ENCODE data around the gene LAMA2. TPM values are rescaled to one million over a fixed set of nuclear protein-coding genes. Genes with fewer than 3 reads are reported as not detected.

Gene LAMA2
- total RNA-seq, 1 donor from 2014 or later, result 18.0 TPM

DNA sequence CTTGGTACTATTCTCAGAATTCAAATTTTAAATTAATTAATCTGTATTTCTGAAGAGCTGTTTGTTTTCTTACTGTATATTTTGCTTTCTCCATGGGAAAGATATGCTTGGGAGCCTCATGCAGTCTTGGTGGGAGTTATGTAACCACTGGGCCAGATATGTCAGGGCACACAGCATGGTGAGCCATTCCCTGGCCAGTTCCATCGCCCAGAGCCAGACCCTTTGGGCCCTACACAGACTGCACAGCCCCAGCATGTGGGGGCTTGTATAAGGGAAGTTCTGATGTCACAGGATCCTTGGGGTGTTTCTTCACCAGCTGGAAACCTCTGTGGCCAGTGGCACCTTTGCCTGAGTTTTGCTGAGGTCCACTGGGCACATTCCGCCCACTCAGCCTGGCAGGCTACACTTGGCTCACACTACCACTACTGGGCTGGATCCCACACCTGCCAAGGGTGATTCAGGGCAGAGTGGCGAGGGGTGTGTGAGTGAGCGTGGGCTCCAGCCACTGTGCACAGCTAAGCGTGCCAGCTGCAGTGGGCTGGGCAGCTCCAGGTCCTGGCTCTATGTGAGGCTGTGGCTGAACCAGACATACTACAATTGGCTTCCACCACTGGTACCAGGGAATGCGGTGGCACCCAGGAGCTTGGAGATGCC lies 533.5 kb downstream of the LAMA2 start:
- H3K27me3 Mint-ChIP-seq (ENCODE audit: unreplicated experiment), result peaks cover 3% of the 10 kb centered on the region
- no peaks in the 10 kb centered on the region for H3K4me1 Mint-ChIP-seq (ENCODE audit: unreplicated experiment)
- H3K36me3 Mint-ChIP-seq (ENCODE audit: unreplicated experiment), result no peaks in the 10 kb centered on the region
- H3K9me3 Mint-ChIP-seq (ENCODE audit: unreplicated experiment), result no peaks in the 10 kb centered on the region
- TF ChIP-seq, protein P1, sequence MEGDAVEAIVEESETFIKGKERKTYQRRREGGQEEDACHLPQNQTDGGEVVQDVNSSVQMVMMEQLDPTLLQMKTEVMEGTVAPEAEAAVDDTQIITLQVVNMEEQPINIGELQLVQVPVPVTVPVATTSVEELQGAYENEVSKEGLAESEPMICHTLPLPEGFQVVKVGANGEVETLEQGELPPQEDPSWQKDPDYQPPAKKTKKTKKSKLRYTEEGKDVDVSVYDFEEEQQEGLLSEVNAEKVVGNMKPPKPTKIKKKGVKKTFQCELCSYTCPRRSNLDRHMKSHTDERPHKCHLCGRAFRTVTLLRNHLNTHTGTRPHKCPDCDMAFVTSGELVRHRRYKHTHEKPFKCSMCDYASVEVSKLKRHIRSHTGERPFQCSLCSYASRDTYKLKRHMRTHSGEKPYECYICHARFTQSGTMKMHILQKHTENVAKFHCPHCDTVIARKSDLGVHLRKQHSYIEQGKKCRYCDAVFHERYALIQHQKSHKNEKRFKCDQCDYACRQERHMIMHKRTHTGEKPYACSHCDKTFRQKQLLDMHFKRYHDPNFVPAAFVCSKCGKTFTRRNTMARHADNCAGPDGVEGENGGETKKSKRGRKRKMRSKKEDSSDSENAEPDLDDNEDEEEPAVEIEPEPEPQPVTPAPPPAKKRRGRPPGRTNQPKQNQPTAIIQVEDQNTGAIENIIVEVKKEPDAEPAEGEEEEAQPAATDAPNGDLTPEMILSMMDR (IDR thresholded peaks at IDR 0.05), result no peak
- H3K27ac Mint-ChIP-seq (ENCODE audit: unreplicated experiment), result no peak overlapping the region
- no peak for DNase-seq (ENCODE audit: extremely low spot score, unreplicated experiment)
- H3K4me3 Mint-ChIP-seq (ENCODE audit: unreplicated experiment), result no peak overlapping the region

DNA sequence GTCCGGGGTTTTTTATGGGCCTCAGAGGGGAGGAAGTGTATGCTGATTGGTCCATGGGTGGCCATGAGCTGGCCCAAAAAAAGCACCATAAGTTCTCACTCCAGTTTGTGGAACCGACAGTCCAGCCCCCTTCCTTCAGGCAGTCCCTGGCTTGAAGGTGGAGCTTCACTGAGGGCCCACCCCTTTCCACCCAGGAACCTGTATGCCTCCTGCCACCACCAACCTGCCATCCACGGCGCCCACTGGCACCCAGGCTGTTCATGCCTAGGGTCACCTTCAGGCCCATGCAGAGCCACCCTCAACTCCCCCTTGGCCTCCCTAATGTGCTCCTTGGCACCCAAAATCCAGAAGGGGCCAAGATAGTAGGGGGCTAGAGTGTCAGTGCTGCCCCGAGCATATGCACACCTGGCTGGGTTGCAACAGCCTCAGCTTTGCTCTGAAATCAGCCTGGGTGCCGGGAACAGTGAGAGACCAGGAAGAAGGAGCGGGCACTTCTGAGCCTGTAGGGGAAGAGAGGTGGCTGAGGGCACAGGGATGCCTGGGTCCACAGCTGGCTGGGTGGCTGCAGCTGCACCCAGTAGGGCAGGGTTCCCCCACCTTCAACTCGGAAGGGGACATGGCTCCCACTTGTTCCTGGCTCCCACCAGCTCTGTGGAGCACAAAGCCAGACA lies 534.6 kb downstream of the LAMA2 start:
- no peak overlapping the region for H3K27ac Mint-ChIP-seq (ENCODE audit: unreplicated experiment)
- peaks cover 3% of the 10 kb centered on the region for H3K27me3 Mint-ChIP-seq (ENCODE audit: unreplicated experiment)
- no peaks in the 10 kb centered on the region for H3K4me1 Mint-ChIP-seq (ENCODE audit: unreplicated experiment)
- H3K36me3 Mint-ChIP-seq (ENCODE audit: unreplicated experiment), result no peaks in the 10 kb centered on the region
- no peak for DNase-seq (ENCODE audit: extremely low spot score, unreplicated experiment)
- H3K9me3 Mint-ChIP-seq (ENCODE audit: unreplicated experiment), result no peaks in the 10 kb centered on the region
- no peak overlapping the region for H3K4me3 Mint-ChIP-seq (ENCODE audit: unreplicated experiment)
- TF ChIP-seq, protein P1 (IDR thresholded peaks at IDR 0.05), result no peak

DNA sequence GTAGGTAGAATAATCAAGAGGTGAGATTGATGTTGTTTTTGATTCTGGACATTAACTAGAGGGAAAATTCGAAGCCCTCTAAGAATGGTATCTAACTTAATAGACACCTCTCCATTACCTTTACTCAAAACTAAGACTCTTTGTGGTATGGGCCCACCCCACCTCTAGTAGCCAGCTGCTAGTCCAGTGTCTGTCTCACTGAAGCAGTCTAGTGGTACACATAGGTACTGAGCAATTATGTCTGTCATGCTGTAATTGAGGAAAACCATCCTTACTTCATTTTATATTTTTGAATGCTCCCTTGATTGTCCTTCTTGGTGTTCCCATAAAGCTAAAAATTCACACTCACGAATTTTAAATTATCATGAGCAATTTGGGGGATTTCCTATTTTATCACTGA lies 536.4 kb downstream of the LAMA2 start:
- no peaks in the 10 kb centered on the region for H3K9me3 Mint-ChIP-seq (ENCODE audit: unreplicated experiment)
- no peak for DNase-seq (ENCODE audit: extremely low spot score, unreplicated experiment)
- TF ChIP-seq, protein P1 (IDR thresholded peaks at IDR 0.05), result no peak
- H3K36me3 Mint-ChIP-seq (ENCODE audit: unreplicated experiment), result no peaks in the 10 kb centered on the region
- no peak overlapping the region for H3K27ac Mint-ChIP-seq (ENCODE audit: unreplicated experiment)
- no peak overlapping the region for H3K4me3 Mint-ChIP-seq (ENCODE audit: unreplicated experiment)
- H3K4me1 Mint-ChIP-seq (ENCODE audit: unreplicated experiment), result no peaks in the 10 kb centered on the region
- peaks cover 2% of the 10 kb centered on the region for H3K27me3 Mint-ChIP-seq (ENCODE audit: unreplicated experiment)

DNA sequence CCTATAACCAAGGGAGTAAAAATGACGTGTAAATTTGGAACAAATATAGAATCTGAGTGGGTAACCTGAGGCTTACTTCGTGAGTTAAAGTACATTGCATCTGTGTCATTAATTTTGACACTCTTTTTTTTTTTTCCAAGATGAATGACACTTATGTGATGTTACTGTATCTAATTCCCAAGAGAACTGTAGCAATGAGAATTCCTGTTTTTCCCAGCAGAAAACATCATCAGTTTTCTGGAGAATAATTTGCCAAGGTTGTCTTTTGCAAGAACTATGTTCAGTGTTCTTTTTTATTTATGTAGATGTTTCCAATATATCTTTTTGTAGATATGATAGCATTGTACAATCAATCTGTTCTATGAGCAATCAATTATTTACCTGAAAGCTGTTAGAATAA lies 543.4 kb downstream of the LAMA2 start:
- Mint-ChIP-seq H3K27me3 (ENCODE audit: unreplicated experiment) (peaks cover 5% of the 10 kb centered on the region), H3K4me3 (ENCODE audit: unreplicated experiment) (no peak overlapping the region), H3K27ac (ENCODE audit: unreplicated experiment) (no peak overlapping the region), H3K9me3 (ENCODE audit: unreplicated experiment) (peaks cover 3% of the 10 kb centered on the region), H3K4me1 (ENCODE audit: unreplicated experiment) (no peaks in the 10 kb centered on the region), H3K36me3 (ENCODE audit: unreplicated experiment) (peaks cover 2% of the 10 kb centered on the region)
- DNase-seq (ENCODE audit: extremely low spot score, unreplicated experiment), result no peak
- TF ChIP-seq, protein P1 (IDR thresholded peaks at IDR 0.05), result no peak

GRCh38 chr6:129429956-129430355 lies 547.0 kb downstream of the LAMA2 start:
- peaks cover 6% of the 10 kb centered on the region for H3K27me3 Mint-ChIP-seq (ENCODE audit: unreplicated experiment)
- TF ChIP-seq, protein P1 (IDR thresholded peaks at IDR 0.05), result no peak
- no peaks in the 10 kb centered on the region for H3K36me3 Mint-ChIP-seq (ENCODE audit: unreplicated experiment)
- no peak overlapping the region for H3K27ac Mint-ChIP-seq (ENCODE audit: unreplicated experiment)
- H3K4me3 Mint-ChIP-seq (ENCODE audit: unreplicated experiment), result no peak overlapping the region
- H3K9me3 Mint-ChIP-seq (ENCODE audit: unreplicated experiment), result peaks cover under 1% of the 10 kb centered on the region
- no peaks in the 10 kb centered on the region for H3K4me1 Mint-ChIP-seq (ENCODE audit: unreplicated experiment)
- DNase-seq (ENCODE audit: extremely low spot score, unreplicated experiment), result no peak

Data from osteocyte (in vitro differentiated cells).